IMR-90 (cell line): ENCODE measurements around the gene TMEM233. TPM values are rescaled to one million over a fixed set of nuclear protein-coding genes. Genes with fewer than 3 reads are reported as not detected.

Experiments used
- ATAC-seq: fragments of 200-7000 bp; cut with Tn5 transposase; 2 replicates; pipeline ENCODE4 v1.9.1; 2020; ENCODE audit warnings: low read depth, mild to moderate bottlenecking, moderate library complexity
- BruUV-seq: library from RNA; stranded (reverse); fragments of 400-500 nt; replicated peaks from 2 replicates; lab custom pipeline; 2021; lab: Mats Ljungman, UMichigan
- CTCF ChIA-PET: fragments of 300-600 bp; formaldehyde crosslinking; extraction: SDS; loops from one replicate; lab custom pipeline; 2021; ENCODE audit warnings: antibody characterized with exemption; lab: Yijun Ruan, JAX
- POLR2A ChIA-PET: fragments of 300-600 bp; sonication (Branson Sonifier 250); formaldehyde crosslinking; loops from one replicate; lab custom pipeline; 2022; ENCODE audit warnings: antibody characterized with exemption; ENCODE audit not compliant: unreplicated experiment; lab: Charles Lee
- DNase-seq: peaks from one replicate; pipeline ENCODE4 v3.0.0; 2013
- H2AFZ ChIP-seq: replicated peaks from 2 replicates; pipeline ENCODE3; 2013; ENCODE audit warnings: low read length, mild to moderate bottlenecking; ENCODE audit not compliant: poor library complexity
- H2AK5ac ChIP-seq: 2 replicates; pipeline ENCODE4 v1.6.1; 2013; ENCODE audit warnings: low read depth, low read length, inconsistent platforms
- H2AK9ac ChIP-seq: replicated peaks from 2 replicates; pipeline ENCODE3; 2013; ENCODE audit warnings: mild to moderate bottlenecking, low read depth, low read length, moderate library complexity; ENCODE audit not compliant: poor library complexity
- H2BK120ac ChIP-seq: 2 replicates; pipeline ENCODE4 v1.6.1; 2013; ENCODE audit warnings: low read depth, low read length, inconsistent platforms
- H2BK15ac ChIP-seq: 3 replicates; pipeline ENCODE4 v1.6.1; 2013; ENCODE audit warnings: low read depth, low read length, inconsistent platforms
- H2BK20ac ChIP-seq: 2 replicates; pipeline ENCODE4 v1.6.1; 2013; ENCODE audit warnings: low read depth, mild to moderate bottlenecking, inconsistent platforms, low read length, moderate library complexity
- H2BK5ac ChIP-seq: 2 replicates; pipeline ENCODE4 v1.6.1; 2013; ENCODE audit warnings: mild to moderate bottlenecking, low read depth, low read length, inconsistent platforms; ENCODE audit not compliant: poor library complexity, severe bottlenecking
- H3K14ac ChIP-seq: replicated peaks from 2 replicates; pipeline ENCODE4 v1.6.1; 2013; ENCODE audit warnings: low read depth, low read length, inconsistent platforms
- H3K18ac ChIP-seq: 2 replicates; pipeline ENCODE4 v1.6.1; 2013; ENCODE audit warnings: low read depth, low read length, control low read depth
- H3K23ac ChIP-seq: 2 replicates; pipeline ENCODE4 v1.6.1; 2013; ENCODE audit warnings: low read depth, low read length, inconsistent platforms
- H3K27ac ChIP-seq: 2 replicates; pipeline ENCODE4 v1.5.1; 2013; ENCODE audit warnings: mild to moderate bottlenecking, control low read depth, low read length; ENCODE audit not compliant: insufficient read depth
- H3K27me3 ChIP-seq: 2 replicates; pipeline ENCODE4 v1.6.1; 2013; ENCODE audit warnings: low read length; ENCODE audit not compliant: control insufficient read depth, insufficient read depth
- H3K36me3 ChIP-seq: 2 replicates; pipeline ENCODE4 v1.6.1; 2013; ENCODE audit warnings: low read length, mixed read lengths; ENCODE audit not compliant: control insufficient read depth, insufficient read depth
- H3K4ac ChIP-seq: 2 replicates; pipeline ENCODE4 v1.6.1; 2013; ENCODE audit warnings: low read depth, low read length, inconsistent platforms
- H3K4me1 ChIP-seq: 2 replicates; pipeline ENCODE4 v1.6.1; 2013; ENCODE audit warnings: low read length, mixed read lengths; ENCODE audit not compliant: control insufficient read depth, insufficient read depth
- H3K4me2 ChIP-seq: 2 replicates; pipeline ENCODE4 v1.6.1; 2013; ENCODE audit warnings: low read depth, mild to moderate bottlenecking, control low read depth, low read length, moderate library complexity
- H3K4me3 ChIP-seq: 2 replicates; pipeline ENCODE4 v1.5.1; 2013; ENCODE audit warnings: low read depth, mild to moderate bottlenecking, control low read depth, low read length, moderate library complexity; ENCODE audit not compliant: insufficient read depth
- H3K56ac ChIP-seq: 2 replicates; pipeline ENCODE4 v1.6.1; 2013; ENCODE audit warnings: low read length, inconsistent platforms; ENCODE audit not compliant: insufficient read depth; ENCODE audit errors: extremely low read depth
- H3K79me1 ChIP-seq, 2 experiments: 2 replicates each; pipeline ENCODE4 v1.6.1; 2013; ENCODE audit warnings: low read length in 2 of 2, inconsistent platforms in 1 of 2, low read depth in 1 of 2
- H3K9ac ChIP-seq: 2 replicates; pipeline ENCODE4 v1.6.1; 2013; ENCODE audit warnings: low read depth, low read length, control low read depth
- H3K9me1 ChIP-seq: 2 replicates; pipeline ENCODE4 v1.6.1; 2013; ENCODE audit warnings: low read length, inconsistent platforms; ENCODE audit not compliant: insufficient read depth
- H3K9me3 ChIP-seq: 2 replicates; pipeline ENCODE4 v1.6.1; 2013; ENCODE audit warnings: low read length; ENCODE audit not compliant: control insufficient read depth, insufficient read depth
- H4K20me1 ChIP-seq: 2 replicates; pipeline ENCODE4 v1.6.1; 2013; ENCODE audit warnings: low read length, inconsistent platforms; ENCODE audit not compliant: insufficient read depth
- H4K5ac ChIP-seq: 2 replicates; pipeline ENCODE4 v1.6.1; 2013; ENCODE audit warnings: mild to moderate bottlenecking, low read depth, low read length, control low read depth
- H4K8ac ChIP-seq, 2 experiments: 2 replicates each; pipeline ENCODE4 v1.6.1; 2013; ENCODE audit warnings: low read depth in 2 of 2, low read length in 2 of 2, control low read depth in 1 of 2, inconsistent platforms in 1 of 2
- H4K91ac ChIP-seq: 2 replicates; pipeline ENCODE4 v1.6.1; 2013; ENCODE audit warnings: low read depth, low read length, inconsistent platforms; ENCODE audit not compliant: insufficient read depth
- CHD1 ChIP-seq: IDR thresholded peaks from 2 replicates; pipeline ENCODE4 v1.6.1; 2012; ENCODE audit warnings: low read depth, low read length, improper control_type of control experiment
- CTCF ChIP-seq: conservative IDR thresholded peaks from 2 replicates; pipeline ENCODE4 v1.5.1; 2012; ENCODE audit warnings: mild to moderate bottlenecking, low read depth, low read length, improper control_type of control experiment
- MAZ ChIP-seq: IDR thresholded peaks from 2 replicates; pipeline ENCODE4 v1.6.1; 2012; ENCODE audit warnings: low read depth, mild to moderate bottlenecking, low read length, improper control_type of control experiment, moderate library complexity, borderline replicate concordance
- MXI1 ChIP-seq: IDR thresholded peaks from 2 replicates; pipeline ENCODE4 v1.6.1; 2012; ENCODE audit warnings: low read depth, mild to moderate bottlenecking, low read length, moderate library complexity, borderline replicate concordance
- NFE2L2 ChIP-seq: fragments of 150-350 bp; IDR thresholded peaks from 2 replicates; pipeline ENCODE4 v1.6.1; 2016; ENCODE audit warnings: low read depth, mild to moderate bottlenecking, low read length
- RCOR1 ChIP-seq: IDR thresholded peaks from 2 replicates; pipeline ENCODE4 v1.6.1; 2012; ENCODE audit warnings: mild to moderate bottlenecking, low read length, improper control_type of control experiment; ENCODE audit not compliant: insufficient replicate concordance
- RFX5 ChIP-seq: IDR thresholded peaks from 2 replicates; pipeline ENCODE4 v1.8.0; 2012; ENCODE audit warnings: low read depth, mild to moderate bottlenecking, low read length, moderate library complexity
- USF2 ChIP-seq: fragments of 150-350 bp; IDR thresholded peaks from 2 replicates; pipeline ENCODE4 v1.6.1; 2017; ENCODE audit warnings: mild to moderate bottlenecking, antibody characterized with exemption, low read length, low read depth
- WGBS, 2 experiments: methylation state at CpG; one replicate each; pipeline versions ENCODE4 v1.1.5 to v1.1.7; 2013; ENCODE audit warnings: missing lambda C conversion rate in 2 of 2; ENCODE audit not compliant: insufficient read length in 1 of 2; ENCODE audit errors: extremely low coverage in 2 of 2; 5-methylcytosine and 5-hydroxymethylcytosine counted together
- dilution Hi-C: fragments of 300-500 bp; cut with HindIII; formaldehyde crosslinking; loops from one replicate; pipeline ENCODE4 v1.14.3; 2018; ENCODE audit warnings: low sequenced_read_pairs; ENCODE audit not compliant: unreplicated experiment
- in situ Hi-C: fragments of 300-500 bp; cut with MboI; formaldehyde crosslinking; loops from 3 replicates; pipeline ENCODE4 v1.14.3; 2019; ENCODE audit warnings: low sequenced_read_pairs, inconsistent platforms, mixed read lengths
- intact Hi-C: fragments of 100-400 bp; cut with micrococcal nuclease; formaldehyde crosslinking; loops from 2 replicates; pipeline ENCODE4 v1.10.0; 2022
- polyA plus RNA-seq, 3 experiments: library from polyadenylated mRNA; depleted of rRNA; stranded (reverse); fragments of >200 nt; gene quantifications; 2 replicates each; pipeline ENCODE4 v1.2.3, GENCODE V29; 2012; ENCODE audit warnings: low replicate concordance in 1 of 3
- total RNA-seq: library from RNA; depleted of rRNA; stranded (reverse); fragments of >200 nt; gene quantifications from 2 replicates; pipeline ENCODE4 v1.2.3, GENCODE V29; 2012

Gene TMEM233
- total and polyA plus RNA-seq, 2 of the 4 experiments (the other 2 are of a cell fraction): not detected

- Histone ChIP-seq H2BK120ac (no peak overlapping the region), H2AK5ac (no peak overlapping the region), H3K56ac (no peak overlapping the region), H3K27ac (no peak overlapping the region), H3K9me3 (no peaks in the 10 kb centered on the region), H4K20me1 (no peaks in the 10 kb centered on the region), H3K4me3 (no peak overlapping the region), H4K5ac (no peak overlapping the region), H2AFZ (no peak overlapping the region), H4K8ac (no peak overlapping the region), H3K36me3 (peaks cover 29% of the 10 kb centered on the region), H3K14ac (no peak overlapping the region), H3K4ac (no peak overlapping the region), H3K4me2 (no peak overlapping the region), H2BK20ac (no peak overlapping the region), H3K79me1 (peaks cover 19 to 23% of the 10 kb centered on the region in 2 experiments), H3K4me1 (no peaks in the 10 kb centered on the region), H3K18ac (no peak overlapping the region), H4K91ac (no peak overlapping the region), H3K23ac (no peak overlapping the region), H2BK5ac (no peak overlapping the region), H2BK15ac (no peak overlapping the region), H3K27me3 (no peaks in the 10 kb centered on the region), H3K9me1 (no peaks in the 10 kb centered on the region; the same call in 1 of the 2 replicates), H2AK9ac (no peak overlapping the region), H3K9ac (no peak overlapping the region)
- DNase-seq (no peak), ATAC-seq (no peak)
- CTCF ChIA-PET: no interaction called here
- dilution Hi-C loops (no loop called here), intact Hi-C loops (no loop called here), in situ Hi-C loops (no loop called here)
- POLR2A ChIA-PET: no interaction called here
- BruUV-seq: no TSS peak
- TF ChIP-seq MAZ: no peak
- no peak for TF ChIP-seq RCOR1
- no peak for TF ChIP-seq USF2
- no peak for TF ChIP-seq NFE2L2
- TF ChIP-seq CTCF: no peak
- TF ChIP-seq MXI1: no peak
- no peak for TF ChIP-seq RFX5
- no peak for TF ChIP-seq CHD1
- WGBS, 2 experiments: no CpG with 5 or more reads among the region's 3 CpGs
Measured at GRCh38 chr12:119671070-119671469, 77.5 kb downstream of the TMEM233 start.
